GM19238 (cell line): ENCODE measurements around the gene WFIKKN2.

Experiments used
- DNase-seq: peaks from one replicate; pipeline ENCODE4 v3.0.0; 2011; ENCODE audit warnings: low spot score; ENCODE audit not compliant: insufficient read length

WFIKKN2 gene

GRCh38 chr17:50808888-50809287 is 26.5 kb upstream of the WFIKKN2 start:
- DNase-seq: no peak

GRCh38 chr17:50813583-50813982 is 21.8 kb upstream of the WFIKKN2 start:
- no peak for DNase-seq

DNA sequence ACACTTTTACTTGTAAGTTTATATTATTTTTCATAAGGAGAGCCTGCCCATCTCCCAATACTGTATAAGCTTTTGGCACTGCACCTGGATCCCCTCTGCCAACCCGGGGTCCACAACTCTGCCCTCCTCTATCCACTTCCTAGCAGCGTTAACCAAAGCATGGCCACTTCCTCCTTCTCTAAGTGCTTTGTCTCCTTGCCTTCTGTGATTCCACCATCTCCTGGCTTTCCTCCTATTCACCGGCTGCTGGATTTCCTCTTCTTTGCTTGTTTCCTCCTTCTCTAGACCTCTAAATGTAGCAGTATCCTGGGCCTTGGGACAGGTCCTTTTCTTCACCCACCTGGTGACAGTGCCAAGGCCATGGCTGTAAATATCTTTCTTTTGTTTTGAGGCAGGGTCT is 20.0 kb upstream of the WFIKKN2 start:
- no peak for DNase-seq

DNA sequence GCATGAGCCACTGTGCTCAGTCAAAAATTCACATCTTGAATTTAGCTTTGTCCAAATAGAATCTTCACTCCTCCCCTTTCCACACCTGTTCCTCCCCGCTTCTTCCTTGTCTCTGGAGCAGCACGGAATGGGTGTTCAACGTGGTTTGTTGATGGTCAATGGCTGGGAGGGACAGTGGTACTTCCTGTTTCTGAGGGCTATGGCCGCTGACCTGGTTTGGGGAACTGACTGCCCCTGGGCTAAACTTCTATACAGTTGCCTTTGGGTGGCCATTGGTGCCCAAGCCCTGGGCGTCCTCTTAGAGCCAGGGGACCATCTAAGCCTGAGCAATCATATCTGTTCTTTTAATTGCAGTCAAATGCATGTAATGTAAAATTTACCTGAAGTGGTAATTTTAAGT is 19.1 kb upstream of the WFIKKN2 start:
- DNase-seq: no peak

GRCh38 chr17:50816771-50817751 is 18.3 kb upstream of the WFIKKN2 start:
- peak; percentile 52 for DNase-seq

DNA sequence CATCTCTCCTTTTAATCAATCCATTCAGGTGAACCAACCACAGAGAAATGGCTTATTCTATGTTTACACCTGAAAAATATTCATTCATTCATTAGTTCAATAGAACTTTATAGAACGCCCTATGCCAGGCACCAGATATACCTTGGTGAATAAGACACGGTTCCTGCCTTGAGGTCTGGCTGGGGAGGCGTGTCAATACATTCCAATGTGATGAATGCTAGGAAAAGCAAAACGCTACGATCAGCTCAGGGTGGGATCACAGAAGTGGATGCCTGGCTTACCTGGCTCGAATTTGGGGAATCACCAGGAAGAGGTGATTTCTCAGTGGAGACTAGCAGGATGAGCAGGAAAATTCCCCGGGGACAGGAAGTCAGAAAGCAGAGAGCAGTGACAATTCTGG is 17.5 kb upstream of the WFIKKN2 start:
- no peak for DNase-seq

DNA sequence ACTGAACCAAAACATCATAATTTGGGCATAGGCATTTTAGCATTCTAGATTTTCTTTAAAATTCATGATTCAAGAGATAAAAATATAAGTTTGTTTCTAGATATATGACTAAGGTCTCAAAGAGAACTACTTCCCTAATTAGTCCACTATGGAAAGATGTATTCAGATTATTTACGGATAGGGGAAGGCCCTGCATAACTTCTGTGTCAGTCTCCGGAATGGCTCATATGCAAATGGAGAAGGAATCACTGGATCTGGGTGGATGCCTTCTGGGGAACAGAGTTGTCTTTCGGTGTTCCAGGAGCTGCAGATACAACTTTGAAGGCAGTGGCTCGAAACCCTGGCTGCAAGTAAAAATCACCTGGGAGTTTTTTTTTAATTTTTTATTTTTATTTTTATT is 17.1 kb upstream of the WFIKKN2 start:
- DNase-seq: no peak

- no peak for DNase-seq
Observed at GRCh38 chr17:50818921-50819657, 16.3 kb upstream of the WFIKKN2 start.

DNA sequence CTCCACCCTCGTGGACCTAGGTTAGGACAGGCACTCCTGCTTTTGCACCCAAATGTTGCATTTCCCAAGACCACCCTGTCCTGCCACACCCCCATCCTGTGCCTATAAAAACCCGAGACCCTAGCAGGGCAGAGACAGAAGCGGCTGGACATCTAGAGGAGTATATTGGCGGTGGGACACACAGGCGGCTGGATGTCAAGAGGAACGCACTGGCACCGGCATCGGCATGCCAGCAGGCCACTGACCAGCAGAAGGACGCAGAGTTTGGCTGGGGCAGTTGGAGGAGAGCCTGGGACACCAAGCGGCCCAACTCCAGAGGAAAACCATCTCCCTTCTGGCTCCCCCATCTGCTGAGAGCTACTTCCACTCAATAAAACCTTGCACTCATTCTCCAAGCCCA is 14.7 kb upstream of the WFIKKN2 start:
- DNase-seq: no peak

DNA sequence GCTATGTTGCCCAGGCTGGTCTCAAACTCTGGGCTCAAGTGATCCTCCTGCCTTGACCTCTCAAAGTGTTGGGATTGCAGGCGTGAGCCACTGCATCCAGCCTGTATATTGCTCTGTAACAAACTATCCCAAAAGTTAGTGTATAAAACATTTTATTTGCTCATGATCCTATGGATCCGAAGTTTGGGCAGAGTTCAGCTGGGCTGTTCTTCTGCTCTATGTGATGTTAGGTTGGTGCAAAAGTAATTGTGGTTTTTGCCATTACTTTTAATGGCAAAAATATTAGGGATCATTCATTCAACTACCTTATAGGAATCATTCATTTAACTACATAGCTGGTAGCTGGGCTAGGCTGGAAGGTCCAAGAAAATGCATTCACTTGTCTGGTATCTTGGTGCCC is 12.8 kb upstream of the WFIKKN2 start:
- no peak for DNase-seq

- DNase-seq: no peak
Observed at GRCh38 chr17:50824429-50824828, 11.0 kb upstream of the WFIKKN2 start.

- no peak for DNase-seq
Observed at GRCh38 chr17:50825188-50825587, 10.2 kb upstream of the WFIKKN2 start.

DNA sequence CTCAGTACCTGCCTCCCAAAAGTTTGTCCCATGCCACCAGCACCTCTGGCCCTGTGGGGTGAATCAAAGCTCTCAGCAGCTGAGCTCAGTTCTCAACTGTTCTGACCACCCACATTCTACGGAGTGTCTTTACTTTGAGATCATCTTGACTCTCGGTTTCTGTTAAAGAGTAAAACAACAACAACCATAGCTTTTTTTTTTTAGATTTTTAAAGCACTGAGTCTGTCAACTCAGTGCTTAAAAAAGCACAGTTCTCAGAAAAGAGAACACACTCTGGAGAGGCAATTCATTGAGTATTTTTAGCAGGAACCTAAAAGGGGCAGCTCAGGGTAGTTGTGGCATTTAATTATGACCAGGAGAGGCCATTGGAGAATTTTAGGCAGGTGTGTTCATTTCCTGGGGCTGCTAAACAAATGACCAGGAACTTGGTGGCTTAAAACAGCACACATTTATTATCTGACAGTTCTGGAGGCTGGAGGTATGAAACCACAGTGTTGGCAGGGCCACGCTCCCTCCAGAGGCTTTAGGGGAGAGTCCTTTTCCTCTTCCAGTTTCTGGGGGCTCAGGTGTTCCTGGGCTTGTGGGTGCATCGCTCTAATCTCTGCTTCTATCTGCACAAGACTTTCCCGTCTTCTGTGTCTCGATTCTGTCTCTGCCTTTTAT is 6.7 kb upstream of the WFIKKN2 start:
- DNase-seq: peak; percentile 50

DNA sequence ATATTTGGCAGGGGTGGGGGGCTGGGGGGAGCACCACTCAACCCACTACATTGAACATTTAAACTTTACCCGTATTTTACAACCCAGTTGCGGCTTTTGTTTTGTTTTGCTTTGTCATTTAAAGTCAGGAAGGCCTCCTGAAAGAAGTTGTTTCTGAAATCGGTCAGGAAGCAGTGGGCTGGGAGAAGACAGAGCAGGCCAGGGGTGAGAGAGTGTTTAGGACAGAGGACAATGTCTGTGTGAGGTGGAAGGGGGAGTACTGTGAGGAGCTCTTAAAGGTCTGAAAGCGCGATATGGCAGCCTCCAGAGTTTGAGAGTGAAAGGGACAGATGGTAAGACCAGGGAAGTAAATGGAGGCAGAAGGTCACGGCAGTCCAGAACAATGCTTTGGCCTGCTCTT is 6.1 kb upstream of the WFIKKN2 start:
- DNase-seq: no peak

DNA sequence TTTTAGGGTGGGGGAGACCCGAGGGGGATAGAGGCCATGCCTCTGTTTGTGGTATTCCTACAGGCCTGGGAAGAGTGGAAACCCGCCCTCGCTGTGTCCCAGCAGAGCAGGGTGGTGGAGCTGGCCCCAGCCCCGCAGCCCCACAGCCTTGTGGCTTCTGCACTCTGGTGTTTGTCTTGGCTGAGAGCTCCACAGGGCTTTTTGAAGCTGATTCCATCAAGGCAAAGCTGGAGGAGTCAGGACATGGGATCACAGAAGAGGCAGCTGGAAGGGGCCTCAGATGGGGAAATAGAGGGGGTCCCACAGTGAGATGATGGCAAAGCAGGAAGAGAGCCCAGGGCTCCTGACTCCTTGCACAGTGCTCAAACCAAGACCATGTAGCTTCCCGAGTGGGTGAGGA is 5.0 kb upstream of the WFIKKN2 start:
- no peak for DNase-seq

DNA sequence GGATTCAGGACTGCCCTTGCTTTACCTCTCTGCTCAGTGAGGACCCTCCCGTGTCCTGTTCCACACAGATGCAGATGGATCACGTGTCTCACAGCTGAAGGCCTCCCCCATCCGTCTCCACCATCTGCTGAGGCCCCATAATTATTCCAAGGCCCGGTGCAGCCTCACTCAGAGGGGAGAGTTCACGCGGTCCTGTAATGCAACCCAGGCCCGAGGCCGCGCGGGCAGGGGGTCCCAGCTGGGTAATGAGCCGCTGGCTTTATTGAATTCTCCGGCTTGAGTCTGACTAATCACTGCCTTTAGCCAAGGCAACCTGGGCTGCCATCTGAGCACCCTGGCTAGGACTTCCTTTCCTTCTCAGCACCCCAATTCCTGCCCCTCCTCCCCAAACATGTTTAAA is 4.4 kb upstream of the WFIKKN2 start:
- no peak for DNase-seq

DNA sequence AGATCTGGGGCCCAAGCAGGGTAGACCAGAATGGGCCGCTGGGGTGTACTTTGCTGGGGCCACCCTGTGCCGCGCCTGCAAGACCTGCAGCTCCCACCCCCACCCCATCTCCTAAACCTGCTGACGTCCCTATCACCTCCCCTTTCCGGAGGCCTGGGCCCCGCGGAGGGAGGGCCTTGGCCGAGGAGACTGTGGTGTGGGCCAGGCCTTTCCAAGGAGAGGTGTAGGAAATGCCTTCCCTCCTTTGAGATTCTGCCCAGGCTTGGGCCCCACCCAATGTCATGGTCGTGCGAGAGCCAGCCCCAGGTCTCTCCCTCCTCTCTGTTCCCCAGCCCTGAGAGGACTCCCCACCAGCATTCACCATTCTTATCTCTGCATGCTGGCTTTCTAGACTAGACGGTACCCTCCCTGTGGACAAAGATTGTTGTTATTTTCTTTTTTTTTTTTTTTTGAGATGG is 3.9 kb upstream of the WFIKKN2 start:
- DNase-seq: no peak

DNA sequence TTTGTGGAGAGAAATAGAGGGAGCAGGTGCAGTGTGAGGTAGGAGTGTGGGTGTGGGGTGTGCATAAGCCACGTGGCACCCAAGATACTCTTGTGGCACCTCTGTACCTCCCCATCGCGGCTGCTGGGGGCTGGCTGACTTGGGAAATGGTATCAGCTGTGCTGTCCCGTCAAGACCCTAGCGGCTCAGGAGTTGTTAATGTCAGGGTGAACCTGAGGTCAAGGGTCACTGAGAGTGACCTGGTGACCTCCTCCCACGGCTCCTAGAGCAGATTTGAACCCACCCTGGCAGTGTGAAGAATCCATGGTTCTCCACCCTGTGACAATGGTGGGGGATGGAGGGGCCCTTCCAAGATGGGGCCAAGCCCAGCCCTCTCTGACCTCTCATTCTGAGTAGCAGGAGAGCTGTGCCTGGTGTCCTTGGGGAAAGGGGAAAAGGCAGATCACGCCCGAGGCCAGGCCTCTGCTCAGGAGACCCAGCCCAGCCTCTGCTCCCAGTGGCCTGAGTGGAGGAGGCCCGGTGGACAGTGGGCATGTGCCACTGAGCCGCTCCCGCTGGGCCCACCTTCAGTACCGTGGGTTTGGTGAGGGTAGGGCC is 3.0 kb upstream of the WFIKKN2 start:
- no peak for DNase-seq

GRCh38 chr17:50832864-50833381 is 2.5 kb upstream of the WFIKKN2 start:
- no peak for DNase-seq

DNA sequence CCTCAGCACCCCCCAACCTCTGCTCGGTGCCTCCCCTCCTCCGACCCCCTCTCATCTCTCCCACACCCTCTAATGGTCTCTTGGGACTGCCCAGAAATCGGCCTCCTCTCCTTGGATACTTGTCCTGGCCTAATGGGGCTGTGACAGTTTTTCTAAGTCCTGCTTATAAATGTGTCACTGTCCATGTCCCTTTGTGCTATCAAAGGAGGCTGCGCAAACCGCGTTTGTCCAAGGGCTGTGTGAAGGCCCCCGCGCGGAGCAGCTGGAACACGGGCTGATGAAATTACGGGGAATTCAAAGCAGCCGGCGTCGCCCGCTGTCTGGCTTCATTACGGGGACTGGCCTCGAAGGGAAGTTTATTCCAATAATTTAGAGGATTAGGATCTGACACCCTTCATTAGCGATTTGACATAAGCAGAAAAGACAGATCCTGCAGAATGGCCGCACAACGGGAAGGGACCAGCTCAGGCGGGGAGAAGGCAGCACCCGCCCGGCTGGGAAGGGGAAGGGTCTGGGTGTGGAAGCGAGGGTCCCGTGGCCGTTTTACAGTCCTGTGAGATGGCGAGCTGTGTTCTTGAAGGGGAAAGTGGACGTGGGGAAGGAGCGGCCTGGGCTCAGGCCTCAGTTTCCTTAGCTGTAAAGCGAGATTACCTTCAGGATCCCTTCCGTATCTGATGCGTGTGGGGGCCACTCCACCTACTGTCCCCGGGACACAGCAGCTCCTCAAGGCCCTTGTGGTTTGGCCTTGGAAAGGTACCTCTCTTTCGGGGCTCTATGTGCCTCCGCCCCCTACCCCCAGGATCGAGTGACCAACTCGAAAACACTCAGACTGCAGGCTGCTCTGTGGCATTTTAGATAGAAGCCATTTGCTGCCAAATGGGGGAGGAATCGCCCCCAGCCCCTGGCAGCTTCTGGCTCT is 1.6 kb upstream of the WFIKKN2 start:
- no peak for DNase-seq
